ENCODE results near the gene RELN.

Gene RELN

GRCh38 chr7:103686064-103686463 is 303.4 kb downstream of the RELN start:
- Histone ChIP-seq H3K4me3 (ENCODE audit: low read length) (no peak overlapping the region), H3K27ac (ENCODE audit: low read depth, low read length) (no peak overlapping the region), H3K36me3 (ENCODE audit: control insufficient read depth, insufficient read depth, low read length) (no peaks in the 10 kb centered on the region), H3K9ac (ENCODE audit: low read length) (no peak overlapping the region), H3K4me1 (ENCODE audit: control insufficient read depth, insufficient read depth, low read length) (no peaks in the 10 kb centered on the region), H3K27me3 (ENCODE audit: control insufficient read depth, insufficient read depth, low read length) (no peaks in the 10 kb centered on the region)

- H3K36me3 ChIP-seq (ENCODE audit: control insufficient read depth, insufficient read depth, low read length), result no peaks in the 10 kb centered on the region
- no peaks in the 10 kb centered on the region for H3K4me1 ChIP-seq (ENCODE audit: control insufficient read depth, insufficient read depth, low read length)
- H3K27me3 ChIP-seq (ENCODE audit: control insufficient read depth, insufficient read depth, low read length), result no peaks in the 10 kb centered on the region
- H3K9ac ChIP-seq (ENCODE audit: low read length), result no peak overlapping the region
- no peak overlapping the region for H3K4me3 ChIP-seq (ENCODE audit: low read length)
- no peak overlapping the region for H3K27ac ChIP-seq (ENCODE audit: low read depth, low read length)
Observed at GRCh38 chr7:103685646-103686045, 303.8 kb downstream of the RELN start.

- H3K36me3 ChIP-seq (ENCODE audit: control insufficient read depth, insufficient read depth, low read length), result no peaks in the 10 kb centered on the region
- no peak overlapping the region for H3K27ac ChIP-seq (ENCODE audit: low read depth, low read length)
- H3K9ac ChIP-seq (ENCODE audit: low read length), result no peak overlapping the region
- H3K27me3 ChIP-seq (ENCODE audit: control insufficient read depth, insufficient read depth, low read length), result no peaks in the 10 kb centered on the region
- H3K4me3 ChIP-seq (ENCODE audit: low read length), result no peak overlapping the region
- H3K4me1 ChIP-seq (ENCODE audit: control insufficient read depth, insufficient read depth, low read length), result no peaks in the 10 kb centered on the region
Observed at GRCh38 chr7:103683348-103683747, 306.1 kb downstream of the RELN start.

- no peaks in the 10 kb centered on the region for H3K4me1 ChIP-seq (ENCODE audit: control insufficient read depth, insufficient read depth, low read length)
- H3K27me3 ChIP-seq (ENCODE audit: control insufficient read depth, insufficient read depth, low read length), result no peaks in the 10 kb centered on the region
- no peak overlapping the region for H3K9ac ChIP-seq (ENCODE audit: low read length)
- H3K36me3 ChIP-seq (ENCODE audit: control insufficient read depth, insufficient read depth, low read length), result no peaks in the 10 kb centered on the region
- no peak overlapping the region for H3K27ac ChIP-seq (ENCODE audit: low read depth, low read length)
- H3K4me3 ChIP-seq (ENCODE audit: low read length), result no peak overlapping the region
Observed at GRCh38 chr7:103680161-103681144, 309.0 kb downstream of the RELN start.

GRCh38 chr7:103679151-103680132 is 310.0 kb downstream of the RELN start:
- no peak overlapping the region for H3K27ac ChIP-seq (ENCODE audit: low read depth, low read length)

GRCh38 chr7:103668279-103668941 is 321.0 kb downstream of the RELN start:
- no peaks in the 10 kb centered on the region for H3K36me3 ChIP-seq (ENCODE audit: control insufficient read depth, insufficient read depth, low read length)
- no peak overlapping the region for H3K27ac ChIP-seq (ENCODE audit: low read depth, low read length)
- H3K9ac ChIP-seq (ENCODE audit: low read length), result no peak overlapping the region
- H3K4me3 ChIP-seq (ENCODE audit: low read length), result no peak overlapping the region
- H3K4me1 ChIP-seq (ENCODE audit: control insufficient read depth, insufficient read depth, low read length), result no peaks in the 10 kb centered on the region
- no peaks in the 10 kb centered on the region for H3K27me3 ChIP-seq (ENCODE audit: control insufficient read depth, insufficient read depth, low read length)

More at GRCh38 chr7:103679151-103680132, 310.0 kb downstream of the RELN start:
- Histone ChIP-seq H3K9ac (ENCODE audit: low read length) (no peak overlapping the region), H3K4me3 (ENCODE audit: low read length) (no peak overlapping the region), H3K27me3 (ENCODE audit: control insufficient read depth, insufficient read depth, low read length) (no peaks in the 10 kb centered on the region), H3K4me1 (ENCODE audit: control insufficient read depth, insufficient read depth, low read length) (no peaks in the 10 kb centered on the region), H3K36me3 (ENCODE audit: control insufficient read depth, insufficient read depth, low read length) (no peaks in the 10 kb centered on the region)

- Histone ChIP-seq H3K27me3 (ENCODE audit: control insufficient read depth, insufficient read depth, low read length) (no peaks in the 10 kb centered on the region), H3K36me3 (ENCODE audit: control insufficient read depth, insufficient read depth, low read length) (no peaks in the 10 kb centered on the region), H3K4me1 (ENCODE audit: control insufficient read depth, insufficient read depth, low read length) (no peaks in the 10 kb centered on the region), H3K9ac (ENCODE audit: low read length) (no peak overlapping the region), H3K4me3 (ENCODE audit: low read length) (no peak overlapping the region), H3K27ac (ENCODE audit: low read depth, low read length) (no peak overlapping the region)
Observed at GRCh38 chr7:103666326-103666725, 323.1 kb downstream of the RELN start.

GRCh38 chr7:103664577-103664976 is 324.9 kb downstream of the RELN start:
- H3K27ac ChIP-seq (ENCODE audit: low read depth, low read length), result no peak overlapping the region
- no peaks in the 10 kb centered on the region for H3K36me3 ChIP-seq (ENCODE audit: control insufficient read depth, insufficient read depth, low read length)
- H3K9ac ChIP-seq (ENCODE audit: low read length), result no peak overlapping the region
- no peaks in the 10 kb centered on the region for H3K4me1 ChIP-seq (ENCODE audit: control insufficient read depth, insufficient read depth, low read length)
- no peaks in the 10 kb centered on the region for H3K27me3 ChIP-seq (ENCODE audit: control insufficient read depth, insufficient read depth, low read length)
- H3K4me3 ChIP-seq (ENCODE audit: low read length), result no peak overlapping the region

GRCh38 chr7:103660455-103661371 is 328.7 kb downstream of the RELN start:
- Histone ChIP-seq H3K27ac (ENCODE audit: low read depth, low read length) (no peak overlapping the region), H3K27me3 (ENCODE audit: control insufficient read depth, insufficient read depth, low read length) (no peaks in the 10 kb centered on the region), H3K4me1 (ENCODE audit: control insufficient read depth, insufficient read depth, low read length) (no peaks in the 10 kb centered on the region), H3K4me3 (ENCODE audit: low read length) (no peak overlapping the region), H3K9ac (ENCODE audit: low read length) (no peak overlapping the region), H3K36me3 (ENCODE audit: control insufficient read depth, insufficient read depth, low read length) (no peaks in the 10 kb centered on the region)

- no peak overlapping the region for H3K27ac ChIP-seq (ENCODE audit: low read depth, low read length)
- no peaks in the 10 kb centered on the region for H3K36me3 ChIP-seq (ENCODE audit: control insufficient read depth, insufficient read depth, low read length)
- H3K4me1 ChIP-seq (ENCODE audit: control insufficient read depth, insufficient read depth, low read length), result no peaks in the 10 kb centered on the region
- H3K9ac ChIP-seq (ENCODE audit: low read length), result no peak overlapping the region
- no peak overlapping the region for H3K4me3 ChIP-seq (ENCODE audit: low read length)
- H3K27me3 ChIP-seq (ENCODE audit: control insufficient read depth, insufficient read depth, low read length), result no peaks in the 10 kb centered on the region
Observed at GRCh38 chr7:103658055-103659005, 331.1 kb downstream of the RELN start.

Measured in rectal smooth muscle tissue (tissue), 1 donor.